OCI-LY7 (cell line): ENCODE data around the gene DCAF8.

Experiments
- CTCF ChIP-seq: fragments of 200-600 bp; sonication (generic); conservative IDR thresholded peaks from 2 replicates; pipeline ENCODE4 v1.5.1; 2014; ENCODE audit warnings: mild to moderate bottlenecking, antibody characterized with exemption, low read length, moderate library complexity, mixed read lengths
- EZH2phosphoT487 ChIP-seq: fragments of 200-600 bp; sonication (generic); IDR thresholded peaks from 2 replicates; pipeline ENCODE4 v1.6.1; 2018; ENCODE audit warnings: low read depth, borderline replicate concordance, mild to moderate bottlenecking, mixed run types, antibody characterized with exemption, low read length, moderate library complexity, mixed read lengths

GRCh38 chr1:160245434-160245833 is 16.9 kb downstream of the DCAF8 start:
- no peak for TF ChIP-seq CTCF
- no peak for TF ChIP-seq EZH2phosphoT487
